Measurements from ENCODE around the gene STAC3. TPM values are rescaled to one million over a fixed set of nuclear protein-coding genes. Genes with fewer than 3 reads are reported as not detected.

Gene STAC3
- total RNA-seq, 1 experiment from 2014 or later: 2.8 TPM

- Mint-ChIP-seq H3K4me1 (no peaks in the 10 kb centered on the region), H3K27ac (no peak overlapping the region), H3K9me3 (no peaks in the 10 kb centered on the region; a peak in 1 of 5 replicates), H3K27me3 (ENCODE audit: low read depth) (no peaks in the 10 kb centered on the region; the same call in 1 of the 2 replicates), H3K4me3 (no peak overlapping the region), H3K36me3 (ENCODE audit: insufficient read depth in 1 of 3, low read depth in 3 of 3) (peaks cover 64 to 96% (median 94%) of the 10 kb centered on the region in 3 experiments)
- Histone ChIP-seq H4K20me1 (ENCODE audit: control insufficient read depth, insufficient read depth, insufficient read length) (no peaks in the 10 kb centered on the region), H2BK15ac (ENCODE audit: low read depth, low read length) (no peak overlapping the region), H3K18ac (ENCODE audit: insufficient read length, low read depth, low read length) (no peak overlapping the region), H3K27me3 (ENCODE audit: insufficient read depth, low read length) (no peaks in the 10 kb centered on the region), H3K23ac (ENCODE audit: insufficient read length, low read depth, low read length) (no peak overlapping the region), H3K56ac (ENCODE audit: insufficient read length, low read depth, low read length) (no peak overlapping the region), H2BK120ac (ENCODE audit: low read depth, low read length, poor library complexity, severe bottlenecking) (no peak overlapping the region), H3K27ac (ENCODE audit: insufficient read length, low read depth, low read length) (no peak overlapping the region), H3K79me2 (ENCODE audit: insufficient read depth, low read length) (no peaks in the 10 kb centered on the region), H2BK12ac (ENCODE audit: insufficient read length, low read depth, low read length) (no peak overlapping the region), H3K9me3 (ENCODE audit: control insufficient read depth, low read depth, low read length) (no peaks in the 10 kb centered on the region), H3T11ph (ENCODE audit: low read length) (no peak overlapping the region), H2AFZ (ENCODE audit: low read length) (no peak overlapping the region), H3K79me1 (ENCODE audit: insufficient read depth, low read depth, low read length, poor library complexity, severe bottlenecking) (no peaks in the 10 kb centered on the region), H3K4me2 (ENCODE audit: insufficient read depth, insufficient read length, low read length) (no peak overlapping the region), H2AK5ac (ENCODE audit: insufficient read length, low read length) (no peak overlapping the region), H2BK5ac (ENCODE audit: insufficient read length, low read length) (no peak overlapping the region), H3K23me2 (ENCODE audit: insufficient read length, low read depth, low read length, poor library complexity, severe bottlenecking) (no peaks in the 10 kb centered on the region), H3K9ac (ENCODE audit: extremely low read depth, insufficient read length, low read length) (no peak overlapping the region), H4K91ac (ENCODE audit: insufficient read length, low read depth, low read length) (no peak overlapping the region), H4K8ac (replicated peaks; ENCODE audit: insufficient read length, low read depth, low read length) (no peak overlapping the region), H3K14ac (ENCODE audit: insufficient read depth, low read length) (no peak overlapping the region), H4K5ac (ENCODE audit: insufficient read length, low read depth, low read length) (no peak overlapping the region), H3K4ac (ENCODE audit: low read depth, low read length) (no peak overlapping the region), H2BK20ac (ENCODE audit: low read depth, low read length, poor library complexity, severe bottlenecking) (no peak overlapping the region), H3K4me1 (ENCODE audit: insufficient read depth, low read length) (no peaks in the 10 kb centered on the region)
- TF ChIP-seq CTCF (conservative IDR thresholded peaks at IDR 0.05): no peak
- WGBS (ENCODE audit: extremely low coverage, insufficient read length, low lambda C conversion rate): no CpG with 5 or more reads among the region's 19 CpGs
- DNase-seq: no peak
These were observed 57.2 kb downstream of the STAC3 start for GRCh38 chr12:57193706-57194245.

Small RNA genes lying within 50 kb of the gene (microRNA-seq; reads per million reads assigned to microRNA genes)
- gene MIR1228 (ENCODE audit: borderline microRNAs expressed): not detected

Other genes starting within 250 kb of the STAC3 start
- gene ZBTB39, start 244.6 kb downstream of the STAC3 start, total RNA-seq (2021): 30.3 and 31.2 TPM in 2 replicates
- 4.4 and 6.2 TPM in 2 replicates for gene TAC3, start 234.7 kb downstream of the STAC3 start, total RNA-seq (2021)
- 0.26 TPM in 1 of 2 replicates, not detected in the other for gene MYO1A, start 201.1 kb downstream of the STAC3 start, total RNA-seq (2021)
- gene NEMP1, start 172.4 kb downstream of the STAC3 start, total RNA-seq (2021): 50.1 and 53.0 TPM in 2 replicates
- gene NAB2, start 162.1 kb downstream of the STAC3 start, total RNA-seq (2021): 67.8 and 68.1 TPM in 2 replicates
- gene STAT6, start 139.8 kb downstream of the STAC3 start, total RNA-seq (2021): 42.9 and 44.4 TPM in 2 replicates
- gene LRP1, start 122.7 kb downstream of the STAC3 start, total RNA-seq (2021): 98.4 and 115 TPM in 2 replicates
- not detected in 2 replicates for gene LRP1-AS, start 103.6 kb downstream of the STAC3 start, total RNA-seq (2021)
- 2.1 and 2.8 TPM in 2 replicates for gene NXPH4, start 34.4 kb downstream of the STAC3 start, total RNA-seq (2021)
- gene SHMT2, start 21.5 kb downstream of the STAC3 start, total RNA-seq (2021): 257 and 260 TPM in 2 replicates
- gene R3HDM2, start 179.9 kb upstream of the STAC3 start, total RNA-seq (2021): 43.9 and 45.4 TPM in 2 replicates
- gene INHBC, start 183.6 kb upstream of the STAC3 start, total RNA-seq (2021): not detected in 2 replicates
- gene INHBE, start 204.1 kb upstream of the STAC3 start, total RNA-seq (2021): 9.6 and 10.1 TPM in 2 replicates
- 25.8 and 28.4 TPM in 2 replicates for gene GLI1, start 208.6 kb upstream of the STAC3 start, total RNA-seq (2021)
- 3.7 and 4.4 TPM in 2 replicates for gene ARHGAP9, start 228.7 kb upstream of the STAC3 start, total RNA-seq (2021)
- 352 and 368 TPM in 2 replicates for gene MARS1, start 236.9 kb upstream of the STAC3 start, total RNA-seq (2021)

Measured in H9 (cell line).